Measurements from ENCODE around the gene SKIDA1.
"Not testable (repeated sequence)": the region's sequence is repeated elsewhere in the genome, so short reads cannot be mapped to it uniquely, and the experiment has no call there.

The SKIDA1 gene

GRCh38 chr10:21525367-21526187, at the start of gene SKIDA1:
Gene SKIDA1 (minus strand): TSS chr10:21525682. CDS start chr10:21517822, 7,860 bp downstream.
- no peak for DNase-seq (ENCODE audit: low read depth)

GRCh38 chr10:21574514-21574913, 49.0 kb upstream of the SKIDA1 start:
- not testable (repeated sequence) for DNase-seq (ENCODE audit: low read depth)

GRCh38 chr10:21572578-21572977, 47.1 kb upstream of the SKIDA1 start:
- DNase-seq (ENCODE audit: low read depth), result no peak

GRCh38 chr10:21570761-21571521, 45.5 kb upstream of the SKIDA1 start:
- no peak for DNase-seq (ENCODE audit: low read depth)

- not testable (repeated sequence) for DNase-seq (ENCODE audit: low read depth)
These were observed 33.5 kb upstream of the SKIDA1 start for GRCh38 chr10:21558984-21559383.

GRCh38 chr10:21556527-21556926, 31.0 kb upstream of the SKIDA1 start:
- no peak for DNase-seq (ENCODE audit: low read depth)

- DNase-seq (ENCODE audit: low read depth), result no peak
These were observed 27.2 kb upstream of the SKIDA1 start for GRCh38 chr10:21552638-21553037.

- DNase-seq (ENCODE audit: low read depth), result no peak
These were observed 21.8 kb upstream of the SKIDA1 start for GRCh38 chr10:21547246-21547645.

- DNase-seq (ENCODE audit: low read depth), result not testable (repeated sequence)
These were observed 15.2 kb upstream of the SKIDA1 start for GRCh38 chr10:21540701-21541100.

GRCh38 chr10:21536874-21537273, 11.4 kb upstream of the SKIDA1 start:
- no peak for DNase-seq (ENCODE audit: low read depth)

- DNase-seq (ENCODE audit: low read depth), result not testable (repeated sequence)
These were observed 10.5 kb upstream of the SKIDA1 start for GRCh38 chr10:21535976-21536375.

- no peak for DNase-seq (ENCODE audit: low read depth)
These were observed 10.0 kb upstream of the SKIDA1 start for GRCh38 chr10:21535494-21535965.

- no peak for DNase-seq (ENCODE audit: low read depth)
These were observed 9.4 kb upstream of the SKIDA1 start for GRCh38 chr10:21534604-21535493.

- DNase-seq (ENCODE audit: low read depth), result no peak
These were observed 8.8 kb upstream of the SKIDA1 start for GRCh38 chr10:21534280-21534586.

GRCh38 chr10:21533467-21534279, 8.2 kb upstream of the SKIDA1 start, which contains the start of gene MLLT10:
Gene MLLT10 (plus strand): TSS chr10:21534232. CDS start chr10:21534645, 413 bp downstream.
- peak; percentile 79 for DNase-seq (ENCODE audit: low read depth)

- DNase-seq (ENCODE audit: low read depth), result no peak
These were observed 7.4 kb upstream of the SKIDA1 start for GRCh38 chr10:21532694-21533466.

GRCh38 chr10:21531164-21531563, 5.7 kb upstream of the SKIDA1 start:
- no peak for DNase-seq (ENCODE audit: low read depth)

- DNase-seq (ENCODE audit: low read depth), result no peak
These were observed 5.2 kb upstream of the SKIDA1 start for GRCh38 chr10:21530641-21531040.

GRCh38 chr10:21530168-21530567, 4.7 kb upstream of the SKIDA1 start:
- DNase-seq (ENCODE audit: low read depth), result no peak
